Measurements from ENCODE around the gene CLMP.

Gene CLMP

GRCh38 chr11:123176785-123177184 lies 18.3 kb downstream of the CLMP start:
- no peak for TF ChIP-seq CTCF (IDR thresholded peaks at IDR 0.05; ENCODE audit: borderline replicate concordance, insufficient read depth, low read depth, low read length)

GRCh38 chr11:123174196-123175183 lies 20.6 kb downstream of the CLMP start:
- H3K4me3 ChIP-seq (ENCODE audit: low read depth, low read length), result no peak overlapping the region
- no peak for TF ChIP-seq CTCF (IDR thresholded peaks at IDR 0.05; ENCODE audit: borderline replicate concordance, insufficient read depth, low read depth, low read length)

More at GRCh38 chr11:123176785-123177184, 18.3 kb downstream of the CLMP start:
- no peak overlapping the region for H3K4me3 ChIP-seq (ENCODE audit: low read depth, low read length)

- no peak for TF ChIP-seq CTCF (IDR thresholded peaks at IDR 0.05; ENCODE audit: borderline replicate concordance, insufficient read depth, low read depth, low read length)
- H3K4me3 ChIP-seq (ENCODE audit: low read depth, low read length), result no peak overlapping the region
These were observed 21.2 kb downstream of the CLMP start for GRCh38 chr11:123173856-123174186.

- TF ChIP-seq CTCF (IDR thresholded peaks at IDR 0.05; ENCODE audit: borderline replicate concordance, insufficient read depth, low read depth, low read length), result no peak
- no peak overlapping the region for H3K4me3 ChIP-seq (ENCODE audit: low read depth, low read length)
These were observed 21.8 kb downstream of the CLMP start for GRCh38 chr11:123173040-123173855.

DNA sequence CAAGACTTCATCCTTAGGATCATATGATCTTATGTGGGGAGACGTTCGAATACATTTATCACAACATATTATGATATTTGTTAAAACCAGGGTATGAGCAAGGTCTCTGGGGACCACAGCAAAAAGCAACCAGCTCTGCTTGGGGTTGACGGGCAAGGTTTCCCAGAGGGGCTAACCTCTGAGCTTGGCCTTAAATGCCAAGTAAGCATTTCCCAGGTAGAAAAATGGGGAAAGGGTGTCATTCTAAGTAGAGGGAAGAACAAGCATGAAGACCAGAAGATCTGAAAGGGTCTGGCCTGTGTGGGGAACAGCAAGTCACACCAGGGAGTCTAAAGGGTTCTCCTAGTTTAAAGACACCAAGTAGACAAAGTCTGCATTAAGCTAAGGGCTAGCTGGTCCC lies 24.1 kb downstream of the CLMP start:
- TF ChIP-seq CTCF (IDR thresholded peaks at IDR 0.05; ENCODE audit: borderline replicate concordance, insufficient read depth, low read depth, low read length), result no peak
- no peak overlapping the region for H3K4me3 ChIP-seq (ENCODE audit: low read depth, low read length)

GRCh38 chr11:123169821-123170220 lies 25.2 kb downstream of the CLMP start:
- no peak overlapping the region for H3K4me3 ChIP-seq (ENCODE audit: low read depth, low read length)
- TF ChIP-seq CTCF (IDR thresholded peaks at IDR 0.05; ENCODE audit: borderline replicate concordance, insufficient read depth, low read depth, low read length), result no peak
